Cardiac muscle cell (in vitro differentiated cells and primary cell): Measurements from ENCODE around the gene UCK2. TPM values are rescaled to one million over a fixed set of nuclear protein-coding genes. Genes with fewer than 3 reads are reported as not detected.

Experiments
- DNase-seq, 2 donors: peaks; one replicate each; pipeline versions ENCODE4 v3.0.0 to v3.0.0-alpha.2; 2010 to 2017; ENCODE audit warnings: low read depth in 1 of 2, low spot score in 1 of 2
- H3K27ac ChIP-seq: fragments of 200-600 bp; sonication (generic); 2 replicates; pipeline ENCODE4 v1.5.1; 2016
- H3K27me3 ChIP-seq: fragments of 200-600 bp; sonication (generic); 2 replicates; pipeline ENCODE4 v1.6.0; 2016; ENCODE audit warnings: control low read depth
- H3K36me3 ChIP-seq: fragments of 200-600 bp; sonication (generic); 2 replicates; pipeline ENCODE4 v1.5.1; 2016; ENCODE audit warnings: control low read depth
- H3K4me1 ChIP-seq: fragments of 200-600 bp; sonication (generic); 2 replicates; pipeline ENCODE4 v1.8.1; 2017; ENCODE audit warnings: low read depth, mild to moderate bottlenecking, mixed run types
- H3K4me3 ChIP-seq: fragments of 200-600 bp; sonication (generic); 2 replicates; pipeline ENCODE4 v1.5.1; 2016; ENCODE audit warnings: mild to moderate bottlenecking
- H3K9me3 ChIP-seq: fragments of 200-600 bp; sonication (generic); 2 replicates; pipeline ENCODE4 v1.5.1; 2017; ENCODE audit warnings: low read depth, mild to moderate bottlenecking, control low read depth
- polyA plus RNA-seq: library from polyadenylated mRNA; unstranded; fragments of >200 nt; fragmentation: Nextera tagmentation; extraction: Ambion mirVana; gene quantifications from 2 replicates; pipeline ENCODE4 v1.2.1, GENCODE V29; 2016
- total RNA-seq: library from RNA; depleted of rRNA; stranded (reverse); fragments of >200 nt; gene quantifications from 2 replicates; pipeline ENCODE4 v1.2.3, GENCODE V29; 2016
- TF ChIP-seq, protein P1 (sequence below): IDR thresholded peaks from 2 replicates; pipeline ENCODE4 v1.5.1; 2012; ENCODE audit warnings: low read depth, mild to moderate bottlenecking, low read length

UCK2 gene
- total and polyA plus RNA-seq, 2 experiments from 2014 or later = 19.0 to 29.6 TPM

DNA sequence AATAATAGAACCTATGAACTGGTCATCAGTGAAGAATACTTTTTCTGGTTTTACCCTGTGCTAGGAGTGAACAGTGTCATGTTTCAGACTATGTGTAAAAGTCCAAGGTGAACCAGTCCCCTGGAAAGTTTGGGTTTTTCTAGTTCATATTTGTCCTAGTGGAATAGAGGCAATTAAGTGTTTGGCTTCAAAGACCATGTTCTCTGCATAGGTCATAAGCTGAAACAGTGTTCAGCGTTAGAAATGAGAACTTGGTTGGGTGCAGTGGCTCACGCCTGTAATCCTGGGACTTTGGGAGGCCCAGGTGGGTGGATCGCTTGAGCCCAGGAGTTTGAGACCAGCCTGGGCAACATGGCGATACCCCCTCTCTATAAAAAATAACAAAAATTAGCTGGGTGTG, 77.5 kb downstream of the UCK2 start:
- no peaks in the 10 kb centered on the region for H3K9me3 ChIP-seq
- TF ChIP-seq, protein P1, sequence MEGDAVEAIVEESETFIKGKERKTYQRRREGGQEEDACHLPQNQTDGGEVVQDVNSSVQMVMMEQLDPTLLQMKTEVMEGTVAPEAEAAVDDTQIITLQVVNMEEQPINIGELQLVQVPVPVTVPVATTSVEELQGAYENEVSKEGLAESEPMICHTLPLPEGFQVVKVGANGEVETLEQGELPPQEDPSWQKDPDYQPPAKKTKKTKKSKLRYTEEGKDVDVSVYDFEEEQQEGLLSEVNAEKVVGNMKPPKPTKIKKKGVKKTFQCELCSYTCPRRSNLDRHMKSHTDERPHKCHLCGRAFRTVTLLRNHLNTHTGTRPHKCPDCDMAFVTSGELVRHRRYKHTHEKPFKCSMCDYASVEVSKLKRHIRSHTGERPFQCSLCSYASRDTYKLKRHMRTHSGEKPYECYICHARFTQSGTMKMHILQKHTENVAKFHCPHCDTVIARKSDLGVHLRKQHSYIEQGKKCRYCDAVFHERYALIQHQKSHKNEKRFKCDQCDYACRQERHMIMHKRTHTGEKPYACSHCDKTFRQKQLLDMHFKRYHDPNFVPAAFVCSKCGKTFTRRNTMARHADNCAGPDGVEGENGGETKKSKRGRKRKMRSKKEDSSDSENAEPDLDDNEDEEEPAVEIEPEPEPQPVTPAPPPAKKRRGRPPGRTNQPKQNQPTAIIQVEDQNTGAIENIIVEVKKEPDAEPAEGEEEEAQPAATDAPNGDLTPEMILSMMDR = no peak
- H3K36me3 ChIP-seq = no peaks in the 10 kb centered on the region
- H3K27me3 ChIP-seq = no peaks in the 10 kb centered on the region
- no peak overlapping the region for H3K27ac ChIP-seq
- no peak for DNase-seq
- H3K4me3 ChIP-seq = no peak overlapping the region
- no peaks in the 10 kb centered on the region for H3K4me1 ChIP-seq

DNA sequence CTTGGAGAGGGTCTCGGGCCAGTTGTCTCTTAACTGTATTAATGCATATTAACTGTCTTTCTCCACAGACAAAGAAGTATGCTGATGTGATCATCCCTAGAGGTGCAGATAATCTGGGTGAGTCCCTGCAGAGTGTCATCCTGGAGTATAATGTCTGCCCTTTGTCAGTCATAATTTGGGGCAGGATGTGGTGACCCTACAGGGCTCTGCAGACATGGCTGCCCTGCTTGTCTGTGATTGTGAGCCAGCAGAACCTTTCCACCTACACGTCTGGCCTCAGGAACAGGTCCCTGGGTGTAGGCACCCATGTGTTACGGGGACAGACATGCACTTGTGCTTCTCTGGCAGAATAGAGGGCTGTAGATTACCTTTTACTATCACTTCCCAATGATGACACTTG, 78.4 kb downstream of the UCK2 start:
- H3K4me1 ChIP-seq = no peaks in the 10 kb centered on the region
- no peak overlapping the region for H3K27ac ChIP-seq
- TF ChIP-seq, protein P1 = no peak
- H3K9me3 ChIP-seq = no peaks in the 10 kb centered on the region
- DNase-seq = no peak
- H3K4me3 ChIP-seq = no peak overlapping the region
- H3K27me3 ChIP-seq = no peaks in the 10 kb centered on the region
- H3K36me3 ChIP-seq = no peaks in the 10 kb centered on the region

DNA sequence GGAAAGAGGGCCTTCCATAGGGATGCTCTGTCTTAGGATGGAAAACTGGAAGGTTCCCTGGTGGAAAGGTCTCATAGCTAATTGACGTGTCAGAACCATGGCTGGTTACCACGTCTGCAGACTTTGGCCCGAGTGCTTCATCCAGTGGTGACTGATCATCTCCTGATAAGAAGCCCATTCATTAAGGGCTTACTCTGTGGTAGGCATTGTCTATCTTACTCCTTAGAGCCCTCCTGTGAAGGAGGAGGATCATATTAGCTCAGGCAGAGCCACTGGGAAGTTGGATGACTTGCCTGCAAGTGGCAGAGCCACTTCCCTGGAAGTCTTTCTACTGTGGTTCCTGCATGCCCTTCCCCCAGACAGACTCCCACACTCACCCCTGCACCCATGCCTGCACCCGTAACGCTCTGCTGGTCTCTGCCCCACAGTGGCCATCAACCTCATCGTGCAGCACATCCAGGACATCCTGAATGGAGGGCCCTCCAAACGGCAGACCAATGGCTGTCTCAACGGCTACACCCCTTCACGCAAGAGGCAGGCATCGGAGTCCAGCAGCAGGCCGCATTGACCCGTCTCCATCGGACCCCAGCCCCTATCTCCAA, 79.9 kb downstream of the UCK2 start:
- Histone ChIP-seq H3K4me1 (no peaks in the 10 kb centered on the region), H3K27me3 (no peaks in the 10 kb centered on the region), H3K36me3 (no peaks in the 10 kb centered on the region), H3K9me3 (no peaks in the 10 kb centered on the region), H3K4me3 (no peak overlapping the region), H3K27ac (no peak overlapping the region)
- no peak for DNase-seq
- TF ChIP-seq, protein P1 = no peak

DNA sequence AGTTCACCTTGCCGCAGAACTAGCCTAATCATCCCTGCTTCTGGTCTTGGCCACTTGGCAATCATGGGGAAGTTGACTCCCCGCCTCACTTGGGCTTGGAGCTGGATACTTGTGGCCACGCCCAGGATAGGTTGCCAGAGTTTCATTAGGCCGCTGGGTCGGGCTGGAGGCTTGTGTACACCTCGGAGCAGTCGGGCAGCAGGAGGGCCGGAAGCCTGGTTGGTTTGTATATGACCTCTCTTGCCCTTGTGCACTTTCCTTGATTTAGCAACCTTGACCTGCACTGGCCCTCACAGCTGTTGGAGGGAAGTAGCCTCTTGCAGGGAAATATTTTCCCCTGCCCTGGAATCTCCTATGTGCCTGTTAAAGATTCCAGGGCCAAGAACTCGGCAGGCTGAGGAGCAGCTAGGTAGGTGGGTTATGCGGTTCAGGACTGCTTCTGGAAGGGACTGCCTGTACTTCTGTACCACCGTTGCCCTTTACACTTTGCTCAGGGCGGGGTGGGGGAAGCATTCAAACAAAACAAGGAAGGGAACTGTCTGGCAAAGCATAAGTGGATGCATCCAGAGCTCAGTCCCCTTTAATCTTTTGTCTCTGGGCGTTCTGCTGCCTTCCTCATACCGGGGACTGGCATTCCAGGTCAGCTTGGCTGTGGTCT, 83.5 kb downstream of the UCK2 start:
- Histone ChIP-seq H3K27ac (no peak overlapping the region), H3K4me1 (no peaks in the 10 kb centered on the region), H3K4me3 (no peak overlapping the region), H3K9me3 (no peaks in the 10 kb centered on the region), H3K36me3 (no peaks in the 10 kb centered on the region), H3K27me3 (no peaks in the 10 kb centered on the region)
- DNase-seq = no peak
- TF ChIP-seq, protein P1 = no peak

DNA sequence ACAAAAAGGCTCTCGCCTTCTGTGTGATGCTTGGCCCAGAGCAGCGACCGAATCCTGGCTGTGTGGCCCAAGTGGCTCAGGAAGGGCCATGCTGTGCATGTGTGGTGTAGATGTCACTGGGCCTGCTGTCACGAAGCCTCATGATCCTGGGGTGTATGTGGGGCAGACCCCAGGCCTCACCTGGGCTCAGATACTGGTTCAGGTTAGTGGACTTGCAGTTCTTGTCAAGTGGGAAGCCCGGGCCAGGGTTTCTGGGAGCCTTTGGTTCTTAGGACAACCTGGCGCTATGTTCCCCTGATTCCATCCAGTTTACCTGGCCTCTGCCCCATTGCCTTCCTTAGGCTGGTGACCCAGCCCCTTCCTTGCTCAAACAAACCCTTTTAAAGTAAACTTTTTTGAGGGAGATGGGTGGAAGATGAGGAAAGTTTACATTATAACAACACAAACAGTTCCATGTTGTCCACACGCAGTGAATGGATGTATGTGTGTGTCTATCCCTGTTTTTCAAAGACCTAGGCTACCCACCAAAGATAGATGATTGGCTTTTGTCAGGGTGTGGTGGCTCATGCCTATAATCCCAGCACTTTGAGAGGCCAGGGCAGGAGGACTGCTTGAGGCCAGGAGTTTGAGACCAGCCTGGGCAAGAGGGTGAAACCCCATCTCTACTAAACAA, 84.3 kb downstream of the UCK2 start:
- H3K4me1 ChIP-seq = no peaks in the 10 kb centered on the region
- no peak overlapping the region for H3K27ac ChIP-seq
- H3K27me3 ChIP-seq = no peaks in the 10 kb centered on the region
- DNase-seq = no peak
- TF ChIP-seq, protein P1 = no peak
- H3K9me3 ChIP-seq = no peaks in the 10 kb centered on the region
- H3K36me3 ChIP-seq = no peaks in the 10 kb centered on the region
- H3K4me3 ChIP-seq = no peak overlapping the region
